ENCODE measurements around the gene SLC22A25.

The SLC22A25 gene

GRCh38 chr11:63229815-63230214 is 13.6 kb downstream of the SLC22A25 start:
- DNase-seq = no peak

- no peak for DNase-seq
These were observed 15.8 kb downstream of the SLC22A25 start for GRCh38 chr11:63227521-63228107.

GRCh38 chr11:63226488-63227114 is 16.8 kb downstream of the SLC22A25 start:
- no peak for DNase-seq

GRCh38 chr11:63214093-63214492 is 29.3 kb downstream of the SLC22A25 start:
- DNase-seq = no peak

- peak; percentile 39 for DNase-seq
These were observed 30.7 kb downstream of the SLC22A25 start for GRCh38 chr11:63212742-63213141.

- no peak for DNase-seq
These were observed 33.3 kb downstream of the SLC22A25 start for GRCh38 chr11:63210111-63210510.
